Raji (cell line): ENCODE measurements around the gene MEFV.

ENCODE experiments used
- POLR2A ChIP-seq: IDR thresholded peaks from 2 replicates; pipeline ENCODE4 v1.6.1; 2011; ENCODE audit warnings: low read depth, low read length, control low read depth; ENCODE audit not compliant: insufficient read depth

The MEFV gene

DNA sequence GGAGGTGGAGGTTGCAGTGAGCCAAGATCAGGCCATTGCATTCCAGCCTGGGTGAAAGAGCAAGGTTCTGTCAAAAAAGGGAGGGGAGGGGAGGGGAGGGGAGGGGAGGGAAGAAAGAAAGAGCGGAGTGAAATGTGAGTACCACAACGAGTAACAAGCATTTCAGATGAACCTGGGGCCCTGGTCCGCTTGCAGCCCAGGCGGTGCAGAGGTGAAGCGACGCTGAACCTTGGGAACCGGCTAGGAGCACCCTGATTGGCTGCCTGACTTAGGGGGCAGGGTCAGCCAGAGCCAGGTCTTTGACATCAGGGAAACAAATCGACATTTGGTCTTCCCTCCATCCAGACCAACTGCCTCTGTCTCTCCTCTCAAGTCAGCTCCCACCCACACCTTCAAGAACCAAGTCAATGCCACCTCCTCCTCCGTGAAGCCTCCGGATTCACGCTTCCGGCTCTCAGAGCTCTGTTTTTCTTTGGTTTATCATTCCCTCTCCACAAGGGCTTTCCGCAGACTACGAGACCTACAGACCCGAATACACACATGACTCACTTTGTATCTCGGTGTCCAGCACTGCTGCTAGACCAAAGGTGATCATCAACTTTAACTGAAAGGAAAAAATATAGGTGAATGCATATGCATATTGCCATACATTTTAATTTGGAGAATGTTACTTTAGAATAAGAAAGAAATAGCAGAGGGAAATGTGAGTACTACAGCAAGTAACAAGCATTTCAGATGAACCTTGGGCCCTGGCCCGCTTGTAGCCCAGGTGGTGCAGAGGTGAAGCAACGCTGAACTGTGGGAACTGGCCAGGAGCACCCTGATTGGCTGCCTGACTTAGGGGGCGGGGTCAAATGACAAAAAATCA, 49.1 kb downstream of the MEFV start:
- TF ChIP-seq POLR2A, result no peak

DNA sequence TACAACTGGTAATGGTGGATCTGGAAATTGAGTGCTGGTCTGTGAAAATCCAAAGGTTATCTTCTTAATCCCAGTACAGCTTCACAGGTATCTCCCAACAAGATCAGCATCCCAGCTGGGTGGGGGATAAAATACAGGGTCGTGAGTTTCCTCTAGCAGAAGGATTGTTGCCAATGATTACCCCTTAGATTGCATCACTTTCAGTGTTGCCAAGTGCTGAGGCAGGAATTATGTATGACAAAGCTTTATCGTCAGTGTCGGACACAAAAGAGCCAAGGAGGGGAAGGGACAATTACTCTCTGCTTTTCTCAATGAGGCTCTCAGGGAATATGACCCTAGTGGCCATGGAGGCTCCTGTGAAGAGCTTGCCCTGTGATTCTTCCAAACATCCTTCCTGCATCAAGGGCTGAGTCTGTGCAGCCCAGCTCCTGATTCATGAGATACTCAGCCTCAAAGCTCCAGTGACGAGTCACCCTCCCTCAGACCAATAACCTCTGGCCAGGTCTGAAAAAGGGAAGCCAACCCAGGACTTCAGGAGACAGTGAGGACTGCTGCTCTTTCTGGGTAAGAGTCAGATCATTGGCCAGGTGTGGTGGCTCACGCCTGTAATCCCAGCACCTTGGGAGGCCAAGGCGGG, 53.4 kb downstream of the MEFV start:
- no peak for TF ChIP-seq POLR2A

DNA sequence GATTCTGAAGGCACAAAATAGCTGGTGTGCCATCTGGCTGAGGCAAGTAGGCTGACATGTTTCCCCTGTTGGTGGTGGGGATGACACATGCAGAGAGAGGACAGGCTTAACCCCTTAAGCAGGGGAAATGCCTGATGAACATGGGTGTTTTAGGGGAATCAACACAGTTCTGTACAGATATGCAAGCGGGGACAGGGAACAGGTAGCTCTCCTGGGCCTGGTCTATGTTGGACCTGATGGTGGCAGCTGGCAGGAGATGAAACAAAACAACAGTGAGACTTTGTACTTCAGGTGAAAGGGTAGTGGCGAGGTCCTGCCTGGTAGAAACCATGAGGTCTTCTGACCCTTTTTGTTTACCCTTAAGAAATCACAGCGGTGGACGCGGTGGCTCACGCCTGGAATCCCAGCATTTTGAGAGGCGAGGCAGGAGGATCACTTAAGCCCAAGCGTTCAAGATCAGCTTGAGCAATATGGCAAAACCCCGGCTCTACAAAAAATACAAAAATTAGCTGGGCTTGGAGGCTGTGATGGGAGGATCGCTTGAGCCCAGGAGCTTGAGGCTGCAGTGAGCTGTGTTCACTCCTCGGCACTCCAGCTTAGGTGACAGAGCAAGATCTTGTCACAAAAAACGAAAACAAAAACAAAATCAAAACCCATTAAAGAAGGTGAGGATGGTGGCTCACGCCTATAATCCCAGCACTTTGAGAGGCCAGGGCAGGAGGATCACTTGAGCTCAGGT, 57.9 kb downstream of the MEFV start:
- TF ChIP-seq POLR2A, result no peak

DNA sequence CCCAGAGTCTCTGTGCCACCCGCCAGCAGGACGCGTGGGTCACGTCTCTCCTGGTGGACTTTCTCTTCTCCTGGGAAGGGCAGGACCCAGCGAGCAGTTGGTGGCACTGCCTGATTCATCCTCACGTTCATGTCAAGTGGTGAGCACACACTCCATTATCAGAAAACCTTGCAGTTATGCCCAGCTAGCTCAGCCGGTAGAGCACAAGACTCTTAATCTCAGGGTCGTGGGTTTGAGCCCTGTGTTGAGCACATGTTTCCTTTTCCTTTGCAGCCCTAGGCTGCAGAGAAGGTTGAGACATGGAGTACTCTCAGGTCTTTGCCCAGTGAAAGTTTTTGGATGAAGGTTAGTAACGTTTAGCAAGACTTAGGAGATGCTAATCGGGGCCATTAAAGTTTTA, 60.5 kb downstream of the MEFV start:
- no peak for TF ChIP-seq POLR2A

DNA sequence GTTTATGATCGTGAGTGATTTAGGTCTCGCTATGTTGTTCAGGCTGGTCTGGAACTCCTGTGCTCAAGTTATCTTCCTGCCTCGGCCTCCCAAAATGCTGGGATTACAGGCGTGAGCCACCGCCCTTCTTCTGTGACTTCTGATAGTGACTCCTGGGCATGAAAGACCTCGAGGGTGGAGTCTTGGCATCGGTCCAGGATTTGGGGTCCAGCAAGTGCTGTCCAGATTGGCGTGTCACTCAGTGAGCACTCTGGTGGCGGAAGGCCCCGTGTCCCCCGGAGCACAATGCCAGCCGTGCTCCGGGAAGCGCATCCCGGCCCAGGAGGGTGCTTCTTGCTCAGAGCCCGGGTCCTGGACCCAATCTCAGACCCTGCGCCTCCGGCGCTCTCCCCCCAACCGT, 61.6 kb downstream of the MEFV start:
- TF ChIP-seq POLR2A, result no peak

DNA sequence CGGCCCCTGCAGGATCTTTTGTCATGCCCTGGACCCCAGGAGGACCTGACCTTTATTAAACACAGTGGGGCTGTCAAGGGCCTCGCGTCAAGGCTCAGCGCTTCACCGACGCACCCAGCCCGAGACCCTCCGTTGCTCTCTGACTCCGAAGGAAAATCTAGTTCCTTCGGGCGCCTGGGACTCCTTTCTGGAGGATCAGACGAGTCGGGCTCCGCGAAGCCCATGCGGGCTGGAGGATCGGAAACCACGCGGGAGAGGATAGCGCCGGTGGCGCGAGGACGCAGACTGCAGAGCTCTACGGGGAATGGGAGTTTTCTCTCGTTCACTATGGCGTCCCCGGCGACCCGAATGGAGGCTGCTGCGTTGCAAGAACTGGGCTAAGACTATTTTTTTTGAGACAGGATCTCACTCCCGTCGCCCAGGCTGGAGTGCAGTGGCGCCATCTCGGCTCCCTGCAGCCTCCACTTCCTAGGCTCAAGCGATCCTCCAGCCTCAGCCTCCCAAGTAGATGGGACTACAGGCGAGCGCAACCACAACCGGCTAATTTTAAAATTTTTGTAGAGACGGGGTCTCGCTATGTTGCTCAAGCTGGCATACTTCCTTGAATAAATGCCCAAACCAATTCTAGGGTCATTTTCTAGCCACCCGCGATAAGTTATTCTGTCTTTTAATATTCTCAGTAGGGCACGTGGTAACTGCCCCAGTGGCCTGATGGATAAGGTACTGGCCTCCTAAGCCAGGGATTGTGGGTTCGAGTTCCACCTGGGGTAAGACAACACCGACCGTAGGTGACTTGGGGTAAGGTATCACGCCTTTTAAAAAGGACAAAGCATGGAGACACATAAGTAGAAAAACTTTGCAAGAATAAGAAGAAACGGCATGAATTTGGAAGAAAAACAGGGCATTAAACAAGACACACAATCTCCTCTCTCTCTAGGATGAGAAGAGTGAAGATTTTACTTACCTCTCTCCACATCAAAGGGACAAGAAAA, 62.9 kb downstream of the MEFV start:
- TF ChIP-seq POLR2A, result no peak

DNA sequence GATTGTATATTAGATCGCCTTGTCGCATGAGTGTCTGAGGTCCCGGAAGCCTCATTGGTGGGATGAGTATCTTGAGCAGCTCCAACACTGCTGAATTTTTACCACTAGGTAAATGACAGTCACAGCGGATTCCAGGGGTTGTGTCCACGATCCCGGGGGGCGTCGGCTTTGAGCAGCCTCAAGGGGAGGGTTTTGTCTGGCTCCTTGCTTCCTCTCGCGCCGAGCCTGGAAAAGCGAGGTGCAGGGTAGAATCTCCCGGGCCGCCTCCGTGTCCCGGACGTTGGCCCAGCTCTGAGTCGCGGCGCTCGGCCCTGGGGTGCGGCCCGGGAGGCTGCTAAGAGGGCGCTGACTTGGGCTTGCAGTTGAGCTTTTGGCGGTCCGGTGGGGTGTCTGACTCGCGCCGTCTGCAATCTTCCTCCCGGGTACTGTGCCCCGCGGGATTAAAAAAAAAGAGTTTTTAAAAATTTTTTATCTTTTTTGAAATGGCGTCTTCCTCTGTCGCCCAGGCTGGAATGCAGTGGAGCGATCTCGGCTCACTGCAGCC, 63.9 kb downstream of the MEFV start:
- TF ChIP-seq POLR2A, result no peak
